SK-N-SH treated with all-trans-retinoic acid at 6 μM for 48 hours (cell line): Measurements from ENCODE around the gene DDN.

Source experiments
- CSDC2 ChIP-seq: fragments of 250-450 bp; sonication (Bioruptor Pico); IDR thresholded peaks from 2 replicates; pipeline ENCODE4 v1.5.0; 2020; ENCODE audit warnings: mild to moderate bottlenecking, moderate library complexity
- ISL1 ChIP-seq: fragments of 250-450 bp; sonication (Bioruptor Pico); IDR thresholded peaks from 2 replicates; pipeline ENCODE4 v2.1.2; 2022; ENCODE audit warnings: mild to moderate bottlenecking, moderate library complexity
- ZC3H10 ChIP-seq: fragments of 250-450 bp; sonication (Bioruptor Pico); IDR thresholded peaks from 2 replicates; pipeline ENCODE4 v1.5.1; 2021; ENCODE audit warnings: mild to moderate bottlenecking, moderate library complexity

The DDN gene

GRCh38 chr12:48946205-48946604 lies 53.0 kb downstream of the DDN start (continued):
- no peak for TF ChIP-seq CSDC2 (CRISPR knock-in tag)
- no peak for TF ChIP-seq ISL1 (CRISPR knock-in tag)
- TF ChIP-seq ZC3H10 (CRISPR knock-in tag), result no peak
